Stimulated activated CD4-positive, alpha-beta T cell treated with anti-CD3 and anti-CD28 coated beads, Interleukin-15, amount 100 ng/mL, for 24 hours (primary cell): Measurements from ENCODE around the gene TWSG1.
"Not testable (repeated sequence)": the region's sequence is repeated elsewhere in the genome, so short reads cannot be mapped to it uniquely, and the experiment has no call there.

Experiments
- DNase-seq: peaks from one replicate; pipeline ENCODE4 v3.0.0-alpha.2; 2020

Gene TWSG1

DNA sequence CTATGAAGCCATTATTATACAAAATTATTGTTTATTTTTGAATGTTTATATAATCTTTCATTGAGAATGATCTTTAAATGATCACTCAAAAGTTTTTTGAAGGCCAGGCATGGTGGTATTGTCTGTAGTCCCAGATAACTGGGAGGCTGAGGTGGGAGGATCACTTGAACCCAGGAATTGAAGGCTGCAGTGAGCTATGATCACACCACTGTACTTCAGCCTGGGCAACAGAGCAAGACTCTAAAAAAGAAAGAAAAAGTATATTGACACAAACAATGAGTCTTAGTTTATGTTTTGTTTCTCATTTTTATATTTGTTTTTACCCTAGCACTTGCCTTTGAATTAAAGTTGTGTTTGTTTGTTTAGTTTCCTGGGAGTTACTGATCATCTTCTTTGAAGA lies 2.3 kb downstream of the TWSG1 start:
- DNase-seq = no peak

DNA sequence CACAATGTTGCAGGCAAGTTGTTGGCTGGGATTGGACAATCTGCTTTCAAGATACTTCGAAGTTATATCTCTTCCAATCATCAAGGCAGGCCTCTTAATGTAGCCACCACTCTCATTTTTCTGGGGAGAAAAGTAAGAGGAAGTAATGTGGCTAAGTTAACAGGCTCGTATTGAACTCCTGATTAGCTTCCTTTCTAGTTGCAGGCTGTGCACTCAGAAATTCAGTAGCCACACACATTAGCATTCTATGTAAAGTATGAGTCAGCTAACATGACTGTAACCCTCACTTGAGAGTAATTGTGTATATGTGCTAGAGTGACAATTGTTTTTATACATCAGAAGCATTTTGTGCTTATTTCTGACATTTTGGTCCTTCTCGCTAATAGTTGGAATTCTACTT lies 3.3 kb downstream of the TWSG1 start:
- no peak for DNase-seq

DNA sequence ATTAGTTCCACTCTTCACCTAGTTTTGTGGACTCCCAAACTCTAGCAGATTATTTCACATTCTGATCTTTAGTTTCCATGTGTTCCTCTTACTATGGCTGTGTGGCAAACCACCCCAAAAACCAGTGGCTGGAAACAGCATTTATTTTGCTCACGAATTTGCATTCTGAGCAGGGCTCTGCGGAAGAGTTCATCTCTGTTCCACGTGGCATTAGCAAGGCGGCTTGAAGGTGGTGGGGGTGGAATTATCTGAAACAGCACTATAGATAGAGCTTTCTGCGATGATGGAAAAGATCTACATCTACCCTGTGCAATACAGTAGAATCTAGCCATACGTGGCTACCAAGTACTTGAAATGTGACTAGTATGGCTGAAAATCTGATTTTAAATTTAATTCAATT lies 5.9 kb downstream of the TWSG1 start:
- no peak for DNase-seq

DNA sequence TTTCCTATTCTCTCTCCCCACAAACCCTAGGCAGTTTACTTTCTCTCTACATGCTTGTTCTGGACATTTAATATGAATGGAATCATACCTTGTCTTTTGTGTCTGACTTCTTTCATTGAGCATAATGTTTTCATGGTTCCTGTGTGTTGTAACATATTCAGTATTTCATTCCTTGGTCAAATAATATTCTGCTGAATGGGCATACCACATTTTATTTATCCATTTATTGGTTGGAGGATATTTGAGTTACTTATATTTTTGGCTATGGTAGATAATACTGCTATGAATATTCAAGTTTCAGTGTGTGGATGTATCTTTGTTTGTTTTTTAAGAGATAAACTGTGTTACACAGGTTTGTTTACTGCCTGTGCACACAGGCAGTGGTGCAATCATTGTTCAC lies 9.0 kb downstream of the TWSG1 start:
- no peak for DNase-seq

DNA sequence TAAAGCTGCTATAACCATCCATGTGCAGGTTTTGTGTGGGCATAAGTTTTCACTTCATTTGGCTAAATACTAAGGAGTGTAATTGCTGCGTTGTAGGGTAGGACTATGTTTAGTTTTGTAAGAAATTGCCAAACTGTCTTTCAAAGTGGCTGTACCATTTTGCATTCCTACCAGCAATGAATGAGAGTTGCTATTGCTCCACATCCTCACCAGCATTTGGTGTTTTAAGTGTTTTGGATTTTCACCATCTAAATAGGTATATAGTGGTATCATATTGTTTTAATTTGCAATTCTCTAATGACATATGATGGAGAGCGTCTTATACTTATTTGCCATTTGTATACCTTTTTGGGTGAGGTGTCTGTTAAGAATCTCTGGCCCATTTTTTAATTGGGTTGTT lies 12.2 kb downstream of the TWSG1 start:
- DNase-seq = no peak

DNA sequence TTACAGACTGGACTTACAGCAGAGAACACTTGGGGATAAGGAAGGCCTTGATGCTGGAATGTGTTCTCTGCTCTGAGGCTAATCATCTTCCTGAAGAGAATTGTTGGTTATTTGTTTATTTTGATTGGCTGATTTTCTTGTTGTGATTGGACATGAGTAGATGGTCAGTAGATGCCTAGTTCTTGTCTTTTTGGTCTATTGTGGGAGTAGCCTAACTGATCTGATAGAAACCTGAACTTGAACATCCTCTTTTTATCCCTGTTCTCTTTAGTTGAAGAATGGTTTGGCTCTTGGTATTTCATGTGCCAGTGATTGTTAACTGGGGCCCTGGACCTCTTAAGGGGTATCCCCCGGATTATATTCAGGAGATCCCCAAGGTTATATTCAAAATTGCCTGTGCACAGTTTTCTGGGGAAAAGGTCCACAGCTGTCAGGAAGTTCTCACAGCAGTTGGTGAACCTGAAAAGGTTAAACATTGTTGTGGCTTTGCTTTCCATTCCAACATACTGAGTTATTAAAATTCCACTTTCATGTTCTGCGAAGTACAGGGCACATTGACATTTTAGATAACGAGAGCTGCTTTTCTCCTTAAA lies 13.6 kb downstream of the TWSG1 start:
- DNase-seq = no peak

DNA sequence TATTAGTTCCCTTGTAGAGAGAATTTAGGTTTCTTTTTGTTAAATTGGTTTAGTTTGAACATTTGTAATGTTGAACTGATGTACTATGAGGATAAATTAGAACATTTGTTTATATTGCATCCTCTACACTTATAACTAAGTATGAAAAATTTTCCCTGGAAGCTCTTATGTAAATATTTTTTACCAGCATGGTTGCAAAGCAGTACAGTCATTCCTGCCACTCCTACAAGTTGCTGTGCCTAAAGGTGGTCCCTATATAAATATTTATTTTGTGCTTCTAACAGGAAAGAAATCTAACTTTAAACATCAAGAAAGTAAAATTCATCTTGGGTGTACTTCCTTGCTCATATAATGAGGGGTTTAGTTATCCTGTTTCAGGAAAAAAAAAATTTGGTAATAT lies 14.2 kb downstream of the TWSG1 start:
- DNase-seq = no peak

DNA sequence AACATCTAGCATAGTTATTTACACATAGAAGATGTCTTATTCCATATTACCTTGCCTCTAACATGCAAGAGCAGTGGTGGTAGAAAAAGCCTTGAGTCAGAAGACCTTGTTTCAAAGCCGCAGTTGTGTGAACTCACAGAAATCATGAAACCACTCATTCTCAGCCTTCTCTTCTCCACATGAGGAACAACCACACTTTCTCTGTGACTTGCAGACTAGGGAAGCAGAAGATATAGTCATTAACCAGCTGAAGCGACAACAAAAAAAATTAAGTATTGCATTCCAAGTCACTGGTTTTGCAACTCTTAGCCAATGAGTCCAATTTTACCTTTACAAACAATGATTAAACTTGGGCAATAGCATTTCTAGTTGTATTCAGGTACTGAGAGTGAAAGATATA lies 19.0 kb downstream of the TWSG1 start:
- no peak for DNase-seq

DNA sequence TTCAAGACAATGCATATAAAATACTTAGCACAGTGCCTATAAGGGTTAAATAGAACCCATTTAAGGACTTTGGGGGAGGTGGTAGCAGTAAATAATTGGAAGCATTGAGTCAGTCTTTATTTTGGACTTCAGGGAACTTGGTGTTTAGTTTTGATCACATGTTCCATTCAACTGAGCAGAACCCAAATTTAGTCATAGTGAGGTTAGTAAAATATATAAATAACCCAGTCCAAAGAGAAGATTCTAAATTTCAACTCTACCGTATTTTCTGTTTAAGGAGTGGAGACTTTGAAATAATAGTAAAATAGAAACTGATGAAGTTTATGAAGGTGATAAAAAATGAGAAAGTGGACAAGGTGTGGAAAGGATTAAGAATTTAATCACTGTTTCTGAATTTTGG lies 19.7 kb downstream of the TWSG1 start:
- DNase-seq = no peak

DNA sequence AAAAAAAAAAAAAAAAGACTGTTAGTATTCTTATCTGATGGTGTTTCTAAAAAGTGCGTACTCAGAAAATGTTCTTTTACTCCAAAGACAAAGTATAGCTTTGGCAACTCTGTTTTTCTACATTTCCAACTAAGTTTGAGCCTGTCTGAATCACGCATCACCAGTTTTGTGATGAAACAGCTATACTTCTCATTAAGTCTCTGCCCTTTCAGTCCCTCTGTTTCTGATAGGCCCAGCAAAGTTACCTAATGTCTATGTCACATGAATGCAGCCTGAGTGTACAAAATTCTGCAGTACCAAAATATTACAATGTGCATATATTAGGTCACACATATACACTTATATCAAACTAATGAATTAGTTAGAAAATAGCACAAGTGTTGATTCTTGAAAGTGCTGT lies 22.4 kb downstream of the TWSG1 start:
- DNase-seq = no peak

DNA sequence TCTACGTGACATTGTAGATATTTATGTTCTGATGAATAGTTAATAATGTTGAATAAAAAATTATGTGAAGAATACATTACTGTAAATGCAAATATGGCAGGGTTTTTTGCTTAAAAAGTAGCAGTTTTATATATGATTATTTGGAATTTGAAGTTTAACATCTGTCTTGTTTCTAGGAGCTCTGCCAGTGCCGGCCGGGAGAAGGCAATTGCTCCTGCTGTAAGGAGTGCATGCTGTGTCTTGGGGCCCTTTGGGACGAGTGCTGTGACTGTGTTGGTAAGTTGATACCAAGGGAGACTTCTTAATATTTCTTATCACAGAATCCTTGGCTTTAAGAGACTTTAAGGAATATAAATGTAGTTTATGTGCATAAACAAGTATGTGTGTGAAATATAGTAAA lies 25.2 kb downstream of the TWSG1 start:
- no peak for DNase-seq

DNA sequence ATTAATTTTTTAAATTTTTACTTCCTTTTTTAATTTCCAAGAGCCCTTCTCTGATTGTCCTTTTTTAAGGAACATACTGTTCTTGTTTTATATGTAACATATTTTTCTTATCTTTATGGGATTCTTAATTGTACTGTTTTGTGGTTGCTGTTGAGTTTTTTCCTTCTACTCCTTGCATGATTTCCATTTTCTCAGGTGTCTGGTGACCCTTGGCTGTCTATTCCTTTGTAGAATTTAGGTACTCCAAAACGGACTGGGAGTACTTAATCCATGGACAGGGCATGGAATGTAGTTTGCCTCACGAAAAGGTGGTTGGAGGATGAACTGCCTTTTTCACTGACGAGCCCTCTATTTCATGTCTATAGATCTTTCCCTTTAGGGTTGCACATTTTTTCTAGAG lies 26.6 kb downstream of the TWSG1 start:
- DNase-seq = no peak

DNA sequence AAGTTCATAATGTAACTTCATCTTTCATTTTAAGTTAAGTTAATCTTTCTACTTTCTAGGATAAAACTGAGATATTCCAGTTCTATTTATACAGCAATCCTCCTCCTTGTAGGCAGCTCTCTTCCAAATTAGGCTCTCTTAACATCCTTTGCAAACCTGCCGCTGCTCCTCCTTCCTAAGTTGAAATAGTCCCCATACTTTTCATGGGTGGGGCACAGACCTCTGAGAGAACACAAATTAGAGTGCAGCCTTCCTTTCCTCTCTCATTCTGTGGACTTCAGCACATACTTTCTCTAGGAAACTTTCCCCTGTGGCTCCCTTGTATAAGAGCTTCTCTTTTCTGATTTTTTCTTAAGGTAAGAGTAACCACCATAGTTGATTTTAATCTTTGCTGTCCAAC lies 28.3 kb downstream of the TWSG1 start:
- DNase-seq = no peak

DNA sequence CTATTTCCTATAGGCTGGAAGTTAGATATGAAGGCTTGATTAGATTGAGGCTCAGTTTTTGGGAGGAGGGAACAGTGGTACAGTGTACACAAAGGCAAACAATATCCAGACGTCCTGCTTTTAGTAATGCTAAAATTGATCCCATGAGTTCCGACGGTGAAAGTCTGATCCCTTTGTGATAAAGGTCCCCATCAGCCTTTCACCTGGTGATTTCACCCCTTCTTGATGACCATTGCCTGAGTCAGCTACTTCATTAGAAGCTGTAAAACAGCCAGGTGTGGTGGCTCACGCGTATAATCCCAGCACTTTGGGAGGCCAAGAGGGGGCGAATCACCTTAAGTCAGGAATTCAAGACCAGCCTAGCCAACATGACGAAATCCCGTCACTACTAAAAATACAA lies 29.7 kb downstream of the TWSG1 start:
- no peak for DNase-seq

DNA sequence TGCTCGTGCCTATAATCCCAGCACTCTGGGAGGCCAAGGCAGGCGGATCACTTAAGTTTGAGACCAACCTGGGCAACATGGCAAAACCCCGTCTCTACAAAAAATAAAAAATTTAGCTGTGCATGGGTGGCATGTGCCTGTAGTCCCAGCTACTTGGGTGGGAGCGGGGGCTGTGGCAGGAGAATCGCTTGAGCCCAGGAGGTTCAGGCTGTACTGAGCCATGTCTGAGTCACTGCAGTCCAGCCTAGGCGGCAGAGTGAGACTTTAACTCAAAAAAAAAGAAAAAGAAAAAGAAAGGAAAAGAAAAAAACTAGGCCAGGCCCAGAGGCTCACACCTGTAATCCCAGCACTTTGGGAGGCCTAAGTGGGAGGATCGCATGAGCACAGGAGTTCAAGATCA lies 30.8 kb downstream of the TWSG1 start:
- DNase-seq = no peak

DNA sequence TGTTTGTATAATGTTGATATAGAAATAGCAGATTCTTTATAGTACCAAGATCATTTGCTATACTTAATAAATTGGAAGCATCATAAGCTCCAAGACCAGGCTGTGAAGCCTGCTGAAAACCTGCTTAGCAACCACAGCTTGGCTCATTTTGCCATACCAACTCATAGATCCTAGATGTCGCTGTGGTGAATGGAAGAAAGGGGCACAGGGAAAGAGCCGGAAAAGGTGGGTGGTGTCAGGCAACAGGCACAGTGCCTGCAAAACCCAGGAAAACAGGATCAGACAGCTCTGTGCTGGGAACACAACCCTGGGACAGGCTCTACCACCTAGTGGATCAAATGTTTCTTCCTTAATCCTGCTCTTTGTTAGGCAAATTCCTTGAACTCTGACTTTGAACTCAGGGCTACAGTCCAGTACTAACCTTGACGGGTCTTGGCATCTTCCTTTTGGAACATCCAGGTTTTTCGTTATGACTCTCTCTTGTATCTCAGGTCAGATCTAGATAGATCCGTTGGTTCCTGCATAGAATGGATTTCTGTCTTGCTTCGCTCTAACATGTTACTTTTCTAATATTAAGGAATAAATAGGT lies 31.6 kb downstream of the TWSG1 start:
- DNase-seq = no peak

DNA sequence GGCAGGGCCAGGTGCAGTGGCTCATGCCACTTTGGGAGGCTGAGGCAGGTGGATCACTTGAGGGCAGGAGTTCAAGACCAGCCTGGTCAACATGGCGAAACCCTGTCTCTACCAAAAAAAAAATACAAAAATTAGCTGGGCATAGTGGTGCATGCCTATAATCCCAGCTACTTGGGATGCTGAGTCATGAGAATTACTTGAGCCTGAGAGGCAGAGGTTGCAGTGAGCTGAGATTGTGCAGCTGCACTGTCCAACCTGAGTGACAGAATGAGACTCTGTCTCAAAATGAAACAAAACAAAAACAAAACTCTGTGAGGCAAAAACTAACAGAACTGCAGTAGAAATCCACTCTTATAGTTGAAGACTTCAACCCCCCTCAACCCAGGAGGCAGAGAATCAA lies 38.7 kb downstream of the TWSG1 start:
- DNase-seq = not testable (repeated sequence)

DNA sequence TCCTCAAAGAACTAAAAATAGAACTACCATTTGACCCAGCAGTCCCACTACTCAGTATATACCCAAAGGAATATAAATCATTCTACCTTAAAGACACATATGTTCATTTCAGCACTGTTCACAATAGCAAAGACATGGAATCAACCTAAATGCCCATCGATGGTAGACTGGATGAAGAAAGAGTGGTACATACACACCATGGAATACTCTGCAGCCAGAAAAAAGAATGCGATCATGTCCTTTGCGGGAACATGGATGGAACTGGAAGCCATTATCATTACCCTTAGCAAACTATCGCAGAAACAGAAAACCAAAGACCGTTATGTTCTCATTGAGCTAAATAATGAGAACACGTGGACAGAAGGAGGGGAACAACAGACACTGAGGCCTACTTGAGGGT lies 44.5 kb downstream of the TWSG1 start:
- no peak for DNase-seq

DNA sequence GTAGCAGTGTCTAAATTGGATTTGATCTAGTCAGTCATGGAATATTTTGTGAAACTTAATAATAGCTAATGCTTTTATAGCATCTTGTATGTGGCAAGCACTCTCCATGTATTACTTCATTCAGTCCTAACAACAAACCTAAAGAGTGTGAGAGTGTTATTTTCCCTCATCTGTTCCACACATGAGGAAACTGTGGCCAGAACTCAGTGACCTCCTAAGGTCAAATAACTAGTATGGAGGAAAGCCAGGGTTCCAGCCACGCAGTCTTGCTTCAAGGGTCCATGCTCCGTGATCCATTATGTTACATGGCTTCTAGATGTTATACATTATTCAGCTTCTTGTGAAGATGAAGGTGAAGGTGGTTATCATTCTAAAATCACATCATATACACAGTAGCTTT lies 45.5 kb downstream of the TWSG1 start:
- no peak for DNase-seq

DNA sequence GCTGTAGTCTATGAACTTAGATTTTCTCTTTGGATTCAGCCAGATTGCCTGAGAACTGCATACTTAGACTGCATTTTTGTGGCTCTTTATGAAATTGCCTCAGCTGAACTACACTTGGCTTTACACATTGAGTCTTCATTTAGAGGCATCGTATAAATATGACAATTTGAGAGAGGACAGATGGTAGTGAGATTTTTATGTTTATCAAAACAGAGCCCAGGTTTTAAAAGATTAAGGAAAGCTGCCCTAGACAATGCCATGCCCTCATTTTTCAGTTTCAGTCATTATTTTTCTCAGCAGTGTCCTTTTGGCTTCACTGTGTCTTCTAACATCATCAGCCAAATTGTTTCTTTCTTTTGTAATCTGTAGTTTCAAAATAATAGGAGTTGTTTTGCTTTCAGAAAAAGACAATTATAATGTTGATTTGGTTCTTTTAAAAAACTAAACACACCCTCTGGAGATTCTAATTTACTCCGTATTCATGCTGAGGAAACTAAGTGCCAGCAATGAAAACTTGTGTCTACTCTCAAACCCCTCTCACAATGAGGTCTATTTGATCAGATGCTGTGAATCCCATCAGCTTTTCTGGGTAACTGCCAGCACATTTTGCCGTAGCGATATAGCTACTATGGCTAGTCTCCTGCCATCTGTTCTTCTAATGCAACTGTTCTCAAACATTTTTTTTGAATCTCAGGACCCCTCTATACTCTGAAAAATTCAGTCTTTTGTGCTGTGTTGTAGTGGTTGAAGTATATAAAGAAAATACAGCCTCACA lies 46.2 kb downstream of the TWSG1 start:
- DNase-seq = no peak

DNA sequence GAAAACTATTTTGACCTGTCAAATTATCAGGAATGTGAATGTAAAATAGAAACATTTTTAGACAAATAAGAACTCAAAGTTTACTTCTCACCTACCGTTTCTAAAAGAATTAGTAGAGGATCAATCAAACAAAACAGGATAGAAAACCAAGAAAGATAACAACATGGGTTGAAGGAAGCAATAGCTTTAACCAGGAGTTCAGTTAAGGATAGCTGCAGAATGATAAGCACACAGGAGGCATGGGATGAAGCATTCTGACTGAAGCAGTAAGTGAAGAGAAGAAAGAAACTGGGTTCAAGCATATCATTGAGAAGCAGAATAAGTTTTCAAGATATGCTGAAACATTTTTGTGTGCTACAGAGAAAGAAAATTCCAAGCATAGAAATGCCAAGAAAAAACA lies 52.3 kb downstream of the TWSG1 start:
- DNase-seq = no peak

DNA sequence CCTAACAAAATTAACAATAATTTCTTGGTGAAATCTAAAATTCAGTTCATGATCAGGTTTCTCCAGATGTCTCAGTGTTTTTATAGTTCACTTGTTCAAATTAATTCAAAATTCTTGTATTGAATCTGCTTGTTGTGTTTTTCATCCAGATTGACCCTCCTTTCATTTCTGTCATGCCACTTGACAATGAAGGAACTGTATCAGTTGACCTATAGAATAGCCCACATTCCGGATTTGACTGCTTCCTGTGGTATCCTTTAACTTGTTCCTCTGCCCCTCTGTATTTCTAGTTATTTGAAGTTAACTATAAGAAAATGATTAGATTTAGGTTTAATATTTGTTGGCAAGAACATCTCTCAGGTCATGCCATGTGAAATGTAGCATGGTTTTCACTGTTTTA lies 53.3 kb downstream of the TWSG1 start:
- no peak for DNase-seq

DNA sequence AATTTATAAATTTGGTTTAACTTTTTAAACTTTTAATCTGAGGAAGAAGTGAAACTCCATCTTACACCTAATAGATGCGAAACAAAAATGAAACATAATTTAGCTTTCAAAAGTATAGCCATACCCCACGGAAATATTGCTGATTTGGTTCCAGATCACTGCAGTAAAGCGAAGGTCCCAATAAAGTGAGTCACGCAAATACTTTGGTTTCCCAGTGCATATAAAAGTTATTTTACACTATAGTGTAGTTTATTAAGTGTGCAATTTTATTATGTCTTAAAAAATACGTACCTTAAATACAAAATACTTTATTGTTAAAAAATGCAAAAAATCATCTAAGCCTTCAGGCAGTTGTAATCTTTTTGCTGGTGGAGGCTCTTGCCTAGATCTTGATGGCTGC lies 55.1 kb downstream of the TWSG1 start:
- no peak for DNase-seq

DNA sequence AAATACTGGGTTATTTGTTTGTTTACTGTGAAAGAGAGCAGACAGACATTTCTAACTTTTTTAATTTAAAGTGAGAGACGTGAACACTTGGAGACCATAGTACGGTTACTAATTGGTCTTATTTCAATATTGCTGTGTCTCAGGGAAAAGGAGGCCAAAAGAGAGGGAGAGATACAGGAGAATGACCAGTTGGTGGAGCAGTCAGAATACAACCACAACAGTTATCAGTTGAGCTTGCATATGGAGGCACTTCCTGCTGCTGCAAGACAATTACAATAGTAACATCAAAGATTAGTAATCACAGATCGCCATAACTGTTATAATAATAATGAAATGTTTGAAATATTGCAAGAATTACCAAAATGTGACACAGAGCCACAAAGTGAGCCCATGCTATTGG lies 58.2 kb downstream of the TWSG1 start:
- DNase-seq = no peak

DNA sequence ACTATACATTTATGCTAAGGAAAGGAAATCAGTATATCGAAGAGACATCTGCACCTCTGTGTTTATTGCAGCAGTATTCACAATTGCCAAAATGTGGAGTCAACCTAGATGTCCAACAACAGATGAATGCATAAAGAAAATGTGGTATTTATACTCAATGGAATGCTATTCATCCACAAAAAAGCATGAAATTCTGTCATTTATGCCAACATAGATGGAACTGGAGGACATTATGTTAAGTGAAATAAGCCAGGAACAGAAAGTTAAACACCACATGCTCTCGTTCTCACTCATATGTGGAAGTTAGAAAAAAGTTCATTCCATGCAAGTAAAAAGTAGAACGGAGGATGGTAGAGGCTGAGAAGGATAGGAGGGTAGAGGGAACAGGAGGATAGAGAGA lies 59.5 kb downstream of the TWSG1 start:
- no peak for DNase-seq
